DND-41 (cell line): ENCODE results near the gene CLCA2.

Experiments
- CTCF ChIP-seq: IDR thresholded peaks from 2 replicates; pipeline ENCODE4 v1.5.1; 2012; ENCODE audit warnings: borderline replicate concordance, low read length, moderate library complexity, mild to moderate bottlenecking; ENCODE audit not compliant: poor library complexity, severe bottlenecking; ENCODE audit errors: extremely low read depth
- EZH2 ChIP-seq: IDR thresholded peaks from 3 replicates; pipeline ENCODE4 v1.6.1; 2012; ENCODE audit warnings: borderline replicate concordance, low read depth, mild to moderate bottlenecking, moderate library complexity, low read length, inconsistent platforms; ENCODE audit not compliant: severe bottlenecking

- TF ChIP-seq EZH2 (no peak), CTCF (no peak)
These were observed 13.1 kb upstream of the CLCA2 start for GRCh38 chr1:86410879-86411278.
